GM12874 (cell line): ENCODE measurements around the gene SPIRE1.

Experiments used
- CTCF ChIP-seq: IDR thresholded peaks from 2 replicates; pipeline ENCODE4 v1.5.1; 2011; ENCODE audit warnings: low read depth, mild to moderate bottlenecking, control low read depth, low read length, moderate library complexity; ENCODE audit not compliant: insufficient read depth

Gene SPIRE1

GRCh38 chr18:12411456-12411855, 246.5 kb downstream of the SPIRE1 start:
- TF ChIP-seq CTCF: no peak

- TF ChIP-seq CTCF: no peak
Measured at GRCh38 chr18:12410081-12410481, 247.8 kb downstream of the SPIRE1 start.

- no peak for TF ChIP-seq CTCF
Measured at GRCh38 chr18:12409469-12409868, 248.4 kb downstream of the SPIRE1 start.

GRCh38 chr18:12408247-12408869, 249.5 kb downstream of the SPIRE1 start:
- TF ChIP-seq CTCF: no peak

GRCh38 chr18:12406371-12407111, 251.4 kb downstream of the SPIRE1 start:
- no peak for TF ChIP-seq CTCF

- no peak for TF ChIP-seq CTCF
Measured at GRCh38 chr18:12405066-12405465, 252.8 kb downstream of the SPIRE1 start.

GRCh38 chr18:12403601-12404506, 254.1 kb downstream of the SPIRE1 start:
- no peak for TF ChIP-seq CTCF
